ENCODE data around the gene KCTD5.

Gene KCTD5

DNA sequence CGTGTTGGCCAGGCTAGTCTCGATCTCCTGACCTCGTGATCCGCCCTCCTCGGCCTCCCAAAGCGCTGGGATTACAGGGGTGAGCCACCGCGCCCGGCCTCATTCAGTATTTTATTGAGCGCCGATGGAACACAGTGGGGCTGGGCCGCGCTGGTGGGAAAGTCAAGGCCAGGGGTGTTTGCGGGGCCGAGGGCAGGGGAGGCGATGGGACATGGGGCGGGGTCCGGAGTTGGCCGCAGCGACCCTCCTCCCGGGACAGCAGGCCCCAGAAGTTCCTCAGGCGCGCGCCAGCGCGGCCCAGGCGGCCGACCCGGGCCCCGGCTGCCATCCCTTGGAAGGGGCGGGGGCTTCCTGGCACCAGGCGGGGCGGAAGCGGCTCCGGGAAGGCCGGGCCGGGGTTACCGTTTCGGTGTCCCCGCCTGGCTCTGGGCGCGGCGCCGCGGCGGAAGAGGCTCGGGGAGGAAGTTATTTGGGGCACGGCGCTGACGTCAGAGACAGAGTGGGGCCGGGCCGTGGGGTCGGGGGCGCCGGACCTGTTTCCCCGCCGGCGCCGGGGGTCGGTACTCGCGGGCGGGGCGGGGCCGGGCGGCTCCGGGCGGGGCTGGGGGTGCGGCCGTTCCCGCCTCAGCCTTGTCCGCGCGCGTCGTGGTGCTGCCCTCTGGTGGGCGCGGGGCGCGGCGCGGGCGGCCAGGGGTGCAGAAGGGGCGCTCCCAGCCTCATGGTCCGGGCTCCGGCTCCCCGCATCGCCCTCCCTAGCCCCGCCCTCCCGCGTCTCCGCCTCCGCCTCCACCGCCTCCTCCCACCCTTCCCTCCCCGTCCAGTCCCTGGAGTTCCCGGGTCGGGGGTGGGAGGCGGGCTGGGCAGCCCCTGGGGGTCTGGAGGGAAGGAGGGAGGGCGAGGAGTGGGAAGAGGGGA, 38.7 kb downstream of the KCTD5 start (continued):
- TF ChIP-seq, protein P1, sequence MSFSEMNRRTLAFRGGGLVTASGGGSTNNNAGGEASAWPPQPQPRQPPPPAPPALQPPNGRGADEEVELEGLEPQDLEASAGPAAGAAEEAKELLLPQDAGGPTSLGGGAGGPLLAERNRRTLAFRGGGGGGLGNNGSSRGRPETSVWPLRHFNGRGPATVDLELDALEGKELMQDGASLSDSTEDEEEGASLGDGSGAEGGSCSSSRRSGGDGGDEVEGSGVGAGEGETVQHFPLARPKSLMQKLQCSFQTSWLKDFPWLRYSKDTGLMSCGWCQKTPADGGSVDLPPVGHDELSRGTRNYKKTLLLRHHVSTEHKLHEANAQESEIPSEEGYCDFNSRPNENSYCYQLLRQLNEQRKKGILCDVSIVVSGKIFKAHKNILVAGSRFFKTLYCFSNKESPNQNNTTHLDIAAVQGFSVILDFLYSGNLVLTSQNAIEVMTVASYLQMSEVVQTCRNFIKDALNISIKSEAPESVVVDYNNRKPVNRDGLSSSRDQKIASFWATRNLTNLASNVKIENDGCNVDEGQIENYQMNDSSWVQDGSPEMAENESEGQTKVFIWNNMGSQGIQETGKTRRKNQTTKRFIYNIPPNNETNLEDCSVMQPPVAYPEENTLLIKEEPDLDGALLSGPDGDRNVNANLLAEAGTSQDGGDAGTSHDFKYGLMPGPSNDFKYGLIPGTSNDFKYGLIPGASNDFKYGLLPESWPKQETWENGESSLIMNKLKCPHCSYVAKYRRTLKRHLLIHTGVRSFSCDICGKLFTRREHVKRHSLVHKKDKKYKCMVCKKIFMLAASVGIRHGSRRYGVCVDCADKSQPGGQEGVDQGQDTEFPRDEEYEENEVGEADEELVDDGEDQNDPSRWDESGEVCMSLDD (tag by site-specific recombination; IDR thresholded peaks at IDR 0.05) = 0 out of 2 replicates have a peak, but pooled peaks have one; percentile 36
- TF ChIP-seq ZNF433 (tag by site-specific recombination; IDR thresholded peaks at IDR 0.05; ENCODE audit: low read depth) (no peak), ZNF530 (tag by site-specific recombination; IDR thresholded peaks at IDR 0.05; ENCODE audit: low read depth) (no peak), ZNF558 (tag by site-specific recombination; IDR thresholded peaks at IDR 0.05) (no peak), ZNF707 (tag by site-specific recombination; IDR thresholded peaks at IDR 0.05) (no peak), ZNF488 (tag by site-specific recombination; IDR thresholded peaks at IDR 0.05) (no peak), ZNF184 (tag by site-specific recombination; IDR thresholded peaks at IDR 0.05) (peak; percentile 74; the same call in 1 of the 2 replicates), ZBTB1 (tag by site-specific recombination; IDR thresholded peaks at IDR 0.05) (no peak), ZNF169 (tag by site-specific recombination; IDR thresholded peaks at IDR 0.05) (no peak), ZNF518A (tag by site-specific recombination; conservative IDR thresholded peaks at IDR 0.05; ENCODE audit: low read depth) (no peak; the same call in 1 of the 2 replicates), ZFP41 (tag by site-specific recombination; IDR thresholded peaks at IDR 0.05; ENCODE audit: borderline replicate concordance) (no peak), ZNF610 (tag by site-specific recombination; IDR thresholded peaks at IDR 0.05; ENCODE audit: borderline replicate concordance) (no peak), ZSCAN23 (tag by site-specific recombination; IDR thresholded peaks at IDR 0.05) (no peak; the same call in 1 of the 2 replicates), EGR2 (tag by site-specific recombination; IDR thresholded peaks at IDR 0.05; ENCODE audit: low read depth) (peak; percentile 56; the same call in 1 of the 2 replicates), ZNF777 (tag by site-specific recombination; IDR thresholded peaks at IDR 0.05; ENCODE audit: borderline replicate concordance) (no peak), ZNF404 (tag by site-specific recombination; IDR thresholded peaks at IDR 0.05) (no peak), ZNF391 (tag by site-specific recombination; IDR thresholded peaks at IDR 0.05; ENCODE audit: borderline replicate concordance, low read depth) (0 out of 2 replicates have a peak, but pooled peaks have one; percentile 32), ZNF473 (tag by site-specific recombination; IDR thresholded peaks at IDR 0.05) (no peak), ZSCAN30 (tag by site-specific recombination; IDR thresholded peaks at IDR 0.05) (peak; percentile 94), ZNF529 (tag by site-specific recombination; IDR thresholded peaks at IDR 0.05; ENCODE audit: insufficient replicate concordance) (no peak), ZNF174 (tag by site-specific recombination; IDR thresholded peaks at IDR 0.05) (no peak)
- TF ChIP-seq, protein P2, sequence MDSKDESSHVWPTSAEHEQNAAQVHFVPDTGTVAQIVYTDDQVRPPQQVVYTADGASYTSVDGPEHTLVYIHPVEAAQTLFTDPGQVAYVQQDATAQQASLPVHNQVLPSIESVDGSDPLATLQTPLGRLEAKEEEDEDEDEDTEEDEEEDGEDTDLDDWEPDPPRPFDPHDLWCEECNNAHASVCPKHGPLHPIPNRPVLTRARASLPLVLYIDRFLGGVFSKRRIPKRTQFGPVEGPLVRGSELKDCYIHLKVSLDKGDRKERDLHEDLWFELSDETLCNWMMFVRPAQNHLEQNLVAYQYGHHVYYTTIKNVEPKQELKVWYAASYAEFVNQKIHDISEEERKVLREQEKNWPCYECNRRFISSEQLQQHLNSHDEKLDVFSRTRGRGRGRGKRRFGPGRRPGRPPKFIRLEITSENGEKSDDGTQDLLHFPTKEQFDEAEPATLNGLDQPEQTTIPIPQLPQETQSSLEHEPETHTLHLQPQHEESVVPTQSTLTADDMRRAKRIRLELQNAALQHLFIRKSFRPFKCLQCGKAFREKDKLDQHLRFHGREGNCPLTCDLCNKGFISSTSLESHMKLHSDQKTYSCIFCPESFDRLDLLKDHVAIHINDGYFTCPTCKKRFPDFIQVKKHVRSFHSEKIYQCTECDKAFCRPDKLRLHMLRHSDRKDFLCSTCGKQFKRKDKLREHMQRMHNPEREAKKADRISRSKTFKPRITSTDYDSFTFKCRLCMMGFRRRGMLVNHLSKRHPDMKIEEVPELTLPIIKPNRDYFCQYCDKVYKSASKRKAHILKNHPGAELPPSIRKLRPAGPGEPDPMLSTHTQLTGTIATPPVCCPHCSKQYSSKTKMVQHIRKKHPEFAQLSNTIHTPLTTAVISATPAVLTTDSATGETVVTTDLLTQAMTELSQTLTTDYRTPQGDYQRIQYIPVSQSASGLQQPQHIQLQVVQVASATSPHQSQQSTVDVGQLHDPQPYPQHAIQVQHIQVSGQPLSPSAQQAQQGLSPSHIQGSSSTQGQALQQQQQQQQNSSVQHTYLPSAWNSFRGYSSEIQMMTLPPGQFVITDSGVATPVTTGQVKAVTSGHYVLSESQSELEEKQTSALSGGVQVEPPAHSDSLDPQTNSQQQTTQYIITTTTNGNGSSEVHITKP (tag by site-specific recombination; IDR thresholded peaks at IDR 0.05) = peak; percentile 81
- TF ChIP-seq, protein P3, sequence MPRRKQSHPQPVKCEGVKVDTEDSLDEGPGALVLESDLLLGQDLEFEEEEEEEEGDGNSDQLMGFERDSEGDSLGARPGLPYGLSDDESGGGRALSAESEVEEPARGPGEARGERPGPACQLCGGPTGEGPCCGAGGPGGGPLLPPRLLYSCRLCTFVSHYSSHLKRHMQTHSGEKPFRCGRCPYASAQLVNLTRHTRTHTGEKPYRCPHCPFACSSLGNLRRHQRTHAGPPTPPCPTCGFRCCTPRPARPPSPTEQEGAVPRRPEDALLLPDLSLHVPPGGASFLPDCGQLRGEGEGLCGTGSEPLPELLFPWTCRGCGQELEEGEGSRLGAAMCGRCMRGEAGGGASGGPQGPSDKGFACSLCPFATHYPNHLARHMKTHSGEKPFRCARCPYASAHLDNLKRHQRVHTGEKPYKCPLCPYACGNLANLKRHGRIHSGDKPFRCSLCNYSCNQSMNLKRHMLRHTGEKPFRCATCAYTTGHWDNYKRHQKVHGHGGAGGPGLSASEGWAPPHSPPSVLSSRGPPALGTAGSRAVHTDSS (tag by site-specific recombination; IDR thresholded peaks at IDR 0.05) = 0 out of 2 replicates have a peak, but pooled peaks have one; percentile 24
